ENCODE data around the gene SLC34A1. TPM values are rescaled to one million over a fixed set of nuclear protein-coding genes. Genes with fewer than 3 reads are reported as not detected.

The SLC34A1 gene
- total RNA-seq, 1 experiment from 2014 or later: not detected

DNA sequence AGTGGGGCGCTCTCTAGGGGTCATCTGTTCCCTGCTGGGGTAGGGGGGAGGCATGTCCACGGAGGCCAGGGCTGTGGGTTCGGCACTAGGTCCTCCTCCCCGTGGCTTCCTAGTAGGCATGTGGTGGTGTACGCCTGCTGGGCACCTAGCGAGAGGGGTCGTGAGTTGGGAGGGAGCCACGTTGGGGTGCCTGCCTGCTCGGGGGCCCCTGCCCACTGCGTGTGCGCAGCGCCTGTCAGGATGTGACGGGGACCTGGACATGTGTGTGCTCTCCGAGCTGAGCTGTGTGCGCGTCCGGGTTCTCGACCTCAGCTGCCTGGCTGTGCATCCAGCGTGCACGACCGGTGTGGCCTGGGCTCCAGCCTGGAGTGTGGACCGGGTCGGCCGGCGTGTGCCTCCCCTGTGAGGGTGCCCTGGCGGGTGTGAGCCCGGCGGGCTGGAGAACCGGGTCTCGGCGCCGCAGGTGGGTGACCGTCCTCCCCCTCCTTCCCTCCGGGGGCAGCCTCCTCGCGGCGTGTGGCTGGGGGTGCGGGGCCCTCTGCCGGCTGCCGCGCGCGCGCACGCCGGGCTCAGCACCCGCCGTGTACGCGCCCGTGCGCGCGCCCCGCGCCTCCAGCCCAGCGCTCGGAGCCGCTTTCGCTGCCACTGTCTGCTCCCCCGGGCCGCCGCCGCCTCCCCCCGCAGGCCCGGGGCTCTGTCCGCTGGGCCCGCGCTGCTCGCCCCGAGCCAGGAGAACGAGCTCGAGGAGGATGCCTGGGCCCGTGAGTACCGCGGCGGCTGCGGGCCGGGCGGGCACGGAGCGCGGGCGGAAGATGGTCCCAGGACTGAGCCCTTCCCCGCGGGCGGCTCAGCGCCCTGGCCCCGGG, 62.2 kb downstream of the SLC34A1 start, which contains the start of gene PRR7:
Gene PRR7 (plus strand): TSS at position 615 of the 866 bp plus-strand sequence. CDS start 8,254 bp downstream, outside the sequence.
- peak; percentile 68 for DNase-seq (ENCODE audit: low spot score)

DNA sequence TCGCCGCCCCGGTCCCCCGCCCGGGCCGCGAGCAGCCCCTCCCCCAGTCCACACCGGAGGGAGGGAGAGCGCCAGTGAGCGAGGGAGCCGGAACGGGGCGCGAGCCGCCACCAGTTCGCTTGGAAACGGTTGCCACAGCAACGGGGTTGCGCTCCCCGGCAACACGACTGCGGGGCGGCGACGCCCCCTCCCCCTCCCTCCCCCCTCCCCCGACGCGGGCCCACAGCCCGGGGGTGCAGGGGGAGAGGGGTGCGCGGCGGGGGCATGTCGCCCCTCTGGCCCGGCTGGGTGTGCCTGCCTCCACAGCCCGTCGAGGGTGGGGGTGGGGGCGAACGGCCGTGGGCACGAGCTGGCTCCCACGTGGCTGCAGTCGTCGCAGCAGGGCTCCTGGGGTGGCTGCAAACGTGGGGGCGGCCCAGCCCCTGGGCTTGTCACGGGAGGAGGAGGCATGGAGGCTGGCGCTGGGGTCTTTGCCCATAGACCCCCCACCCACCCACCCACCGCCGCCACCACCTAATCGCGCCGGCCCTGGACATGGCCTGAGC, 62.9 kb downstream of the SLC34A1 start:
- peak; percentile 86 for DNase-seq (ENCODE audit: low spot score)

DNA sequence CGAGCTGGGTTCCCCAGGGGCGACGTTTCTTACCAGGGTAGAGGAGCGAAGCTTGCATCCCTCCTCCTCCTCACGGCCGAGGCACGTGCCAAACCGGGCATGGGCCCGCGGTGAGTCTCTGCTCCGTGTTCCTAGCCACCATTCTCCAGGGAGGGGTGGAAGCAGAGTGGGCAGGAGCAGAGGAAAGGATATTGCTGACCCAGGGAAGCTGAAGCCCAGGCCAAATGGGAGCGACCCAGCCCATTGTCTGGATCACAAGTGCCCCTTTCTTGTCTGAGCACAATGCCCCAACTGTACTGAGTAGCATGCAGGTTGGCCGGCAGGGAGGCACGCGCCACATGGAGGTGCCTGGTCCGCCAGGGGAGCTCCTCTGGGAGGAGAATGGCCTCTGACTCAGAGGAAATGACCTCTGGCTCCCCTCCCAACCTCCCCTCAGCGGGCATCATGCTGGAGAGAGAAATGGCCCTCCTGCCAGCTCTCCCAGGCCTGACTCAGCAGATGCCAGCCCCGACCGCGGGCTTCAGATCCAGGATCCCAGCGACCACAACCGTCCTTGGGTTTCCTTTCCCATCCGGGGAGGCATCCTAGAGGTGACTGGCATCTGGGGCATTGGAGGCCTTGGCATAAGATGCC, 63.5 kb downstream of the SLC34A1 start:
- peak; percentile 99 for DNase-seq (ENCODE audit: low spot score)

Other genes starting within 250 kb of the SLC34A1 start
- gene RAB24, start 80.7 kb upstream of the SLC34A1 start, total RNA-seq (2014; rRNA removed; shearing (Covaris generic)): 22.5 and 28.1 TPM in 2 replicates
- gene PRELID1, start 80.6 kb upstream of the SLC34A1 start, total RNA-seq (2014; rRNA removed; shearing (Covaris generic)): 487 and 500 TPM in 2 replicates
- gene MXD3, start 72.5 kb upstream of the SLC34A1 start, total RNA-seq (2014; rRNA removed; shearing (Covaris generic)): 34.7 and 74.3 TPM in 2 replicates
- gene LMAN2, start 32.8 kb upstream of the SLC34A1 start, total RNA-seq (2014; rRNA removed; shearing (Covaris generic)): 745 and 800 TPM in 2 replicates
- 26.2 and 28.1 TPM in 2 replicates for gene RGS14, start 26.5 kb upstream of the SLC34A1 start, total RNA-seq (2014; rRNA removed; shearing (Covaris generic))
- not detected in 2 replicates for gene PFN3, start 16.2 kb downstream of the SLC34A1 start, total RNA-seq (2014; rRNA removed; shearing (Covaris generic))
- gene F12, start 25.1 kb downstream of the SLC34A1 start, total RNA-seq (2014; rRNA removed; shearing (Covaris generic)): 5.8 and 7.3 TPM in 2 replicates
- gene GRK6, start 42.2 kb downstream of the SLC34A1 start, total RNA-seq (2014; rRNA removed; shearing (Covaris generic)): 37.7 and 51.9 TPM in 2 replicates
- 28.6 and 33.7 TPM in 2 replicates for gene PRR7, start 62.4 kb downstream of the SLC34A1 start, total RNA-seq (2014; rRNA removed; shearing (Covaris generic))
- 140 and 153 TPM in 2 replicates for gene DBN1, start 89.2 kb downstream of the SLC34A1 start, total RNA-seq (2014; rRNA removed; shearing (Covaris generic))
- gene PDLIM7, start 113.2 kb downstream of the SLC34A1 start, total RNA-seq (2014; rRNA removed; shearing (Covaris generic)): 127 and 138 TPM in 2 replicates
- gene DOK3, start 125.4 kb downstream of the SLC34A1 start, total RNA-seq (2014; rRNA removed; shearing (Covaris generic)): 0.08 and 1.1 TPM in 2 replicates
- 106 and 122 TPM in 2 replicates for gene DDX41, start 132.5 kb downstream of the SLC34A1 start, total RNA-seq (2014; rRNA removed; shearing (Covaris generic))
- 7.5 and 14.5 TPM in 2 replicates for gene FAM193B, start 170.1 kb downstream of the SLC34A1 start, total RNA-seq (2014; rRNA removed; shearing (Covaris generic))
- gene TMED9, start 207.8 kb downstream of the SLC34A1 start, total RNA-seq (2014; rRNA removed; shearing (Covaris generic)): 151 and 191 TPM in 2 replicates
- 35.6 and 40.4 TPM in 2 replicates for gene B4GALT7, start 215.7 kb downstream of the SLC34A1 start, total RNA-seq (2014; rRNA removed; shearing (Covaris generic))